K562 (cell line): ENCODE results near the gene IGSF3. TPM values are rescaled to one million over a fixed set of nuclear protein-coding genes. Genes with fewer than 3 reads are reported as not detected.
A peak's percentile ranks its signal among the peaks of the same experiment; 100 is the strongest.

ENCODE experiments used
- ATAC-seq: fragments of 200-7000 bp; cut with Tn5 transposase; 3 replicates; pipeline ENCODE4 v1.9.1; 2020; ENCODE audit warnings: moderate library complexity
- BruUV-seq: library from RNA; stranded (reverse); fragments of 400-500 nt; replicated peaks from 2 replicates; lab custom pipeline; 2021; lab: Mats Ljungman, UMichigan
- CTCF ChIA-PET: fragments of 300-600 bp; formaldehyde crosslinking; extraction: SDS; loops from one replicate; lab custom pipeline; 2021; ENCODE audit warnings: low intra/inter-chr PET ratio; lab: Yijun Ruan, JAX
- POLR2A ChIA-PET: fragments of 300-600, 350-650 bp; sonication (Branson Sonifier 250); formaldehyde crosslinking; extraction: SDS; loops from one replicate; lab custom pipeline; 2021; ENCODE audit warnings: antibody characterized with exemption, inconsistent platforms; lab: Yijun Ruan, JAX
- DNase-seq, 4 experiments: peaks; one replicate each; pipeline versions ENCODE4 v3.0.0 to v3.0.0-alpha.2; 2011 to 2018; ENCODE audit warnings: low spot score in 3 of 4, mixed read lengths in 3 of 4; ENCODE audit errors: extremely low read depth in 1 of 4
- FAIRE-seq: peaks from 2 replicates; lab custom pipeline; 2011; peaks lifted over from hg19 to GRCh38; lab: Jason Lieb, UNC
- H2AFZ ChIP-seq: 2 replicates; pipeline ENCODE4 v1.6.0; 2011; ENCODE audit warnings: low read depth, low read length, control low read depth, inconsistent platforms
- H3K27ac ChIP-seq: fragments of 200-600 bp; 3 replicates; pipeline ENCODE4 v1.8.0; 2011; ENCODE audit warnings: low read depth, mild to moderate bottlenecking, control low read depth, inconsistent platforms, low read length, moderate library complexity, mixed read lengths; ENCODE audit errors: extremely low read depth
- H3K27me3 ChIP-seq, 2 experiments: fragments of 300-600 bp in 1 of 2; 2 replicates in 1 of 2; 3 replicates in 1 of 2; pipeline versions ENCODE4 v1.6.0 to v1.8.0; 2011; ENCODE audit warnings: inconsistent platforms in 2 of 2, low read length in 2 of 2, mild to moderate bottlenecking in 1 of 2, mixed read lengths in 1 of 2, moderate library complexity in 1 of 2; ENCODE audit not compliant: control insufficient read depth in 2 of 2, insufficient read depth in 2 of 2
- H3K36me3 ChIP-seq: fragments of 300-600 bp; 3 replicates; pipeline ENCODE4 v1.8.0; 2011; ENCODE audit warnings: mild to moderate bottlenecking, low read length, inconsistent platforms; ENCODE audit not compliant: control insufficient read depth, insufficient read depth
- H3K4me1 ChIP-seq, 2 experiments: fragments of 200-600 bp in 1 of 2; replicated peaks in 1 of 2; 2 replicates in 1 of 2; 3 replicates in 1 of 2; pipeline versions ENCODE4 v1.5.1 to v1.8.0; 2011; ENCODE audit warnings: inconsistent platforms in 2 of 2, low read length in 2 of 2, mild to moderate bottlenecking in 1 of 2, mixed read lengths in 1 of 2, moderate library complexity in 1 of 2; ENCODE audit not compliant: control insufficient read depth in 2 of 2, insufficient read depth in 2 of 2
- H3K4me2 ChIP-seq: 2 replicates; pipeline ENCODE4 v1.6.1; 2011; ENCODE audit warnings: low read length, control low read depth, inconsistent platforms, mixed read lengths; ENCODE audit not compliant: insufficient read depth
- H3K4me3 ChIP-seq: fragments of 200-600 bp; sonication (generic), shearing (Covaris generic); 2 replicates; pipeline ENCODE4 v1.5.1; 2016; ENCODE audit warnings: control low read depth, inconsistent platforms
- H3K79me2 ChIP-seq: fragments of 200-600 bp; 3 replicates; pipeline ENCODE4 v1.8.0; 2011; ENCODE audit warnings: low read length, inconsistent platforms; ENCODE audit not compliant: control insufficient read depth, insufficient read depth
- H3K9ac ChIP-seq, 2 experiments: 2 replicates each; pipeline versions ENCODE4 v1.6.0 to v1.6.1; 2011; ENCODE audit warnings: low read depth in 2 of 2, low read length in 2 of 2, control low read depth in 1 of 2, inconsistent platforms in 1 of 2, mild to moderate bottlenecking in 1 of 2, mixed read lengths in 1 of 2; ENCODE audit not compliant: insufficient read depth in 1 of 2
- H3K9me1 ChIP-seq: one replicate; pipeline ENCODE4 v1.6.0; 2011; ENCODE audit warnings: inconsistent platforms, mild to moderate bottlenecking, low read length, moderate library complexity; ENCODE audit not compliant: control insufficient read depth, insufficient read depth
- H3K9me3 ChIP-seq: replicated peaks from 2 replicates; pipeline ENCODE4 v1.5.1; 2011; ENCODE audit warnings: low read depth, low read length, inconsistent platforms; ENCODE audit not compliant: control insufficient read depth, insufficient read depth
- H4K20me1 ChIP-seq: replicated peaks from 2 replicates; pipeline ENCODE4 v1.6.1; 2011; ENCODE audit warnings: low read length, inconsistent platforms, mixed read lengths; ENCODE audit not compliant: control insufficient read depth, insufficient read depth
- CBX8 ChIP-seq: fragments of 200-600 bp; sonication (generic); IDR thresholded peaks from 2 replicates; pipeline ENCODE4 v1.6.1; 2012; ENCODE audit warnings: borderline replicate concordance, mixed run types, low read depth, mild to moderate bottlenecking, moderate library complexity, mixed read lengths, low read length, control low read depth, inconsistent platforms; ENCODE audit not compliant: poor library complexity, severe bottlenecking; ENCODE audit errors: extremely low read depth
- EP400 ChIP-seq: fragments of 450-650 bp; IDR thresholded peaks from 2 replicates; pipeline ENCODE4 v1.6.1; 2017; ENCODE audit warnings: antibody characterized with exemption, mild to moderate bottlenecking, moderate library complexity
- KAT8 ChIP-seq: fragments of 450-650 bp; IDR thresholded peaks from 2 replicates; pipeline ENCODE4 v1.6.1; 2016; ENCODE audit warnings: low read depth, mild to moderate bottlenecking
- KDM4B ChIP-seq, 2 experiments: fragments of 450-650 bp in 1 of 2; sonication (generic) in 1 of 2; IDR thresholded peaks; 2 replicates each; pipeline ENCODE4 v1.6.1; 2016 to 2017; ENCODE audit warnings: borderline replicate concordance in 2 of 2, antibody characterized with exemption in 1 of 2, low read depth in 1 of 2, mild to moderate bottlenecking in 1 of 2
- ZSCAN32 ChIP-seq: fragments of 450-650 bp; formaldehyde crosslinking; IDR thresholded peaks from 2 replicates; pipeline ENCODE4 v1.4.0; 2020; ENCODE audit warnings: mild to moderate bottlenecking, moderate library complexity
- WGBS: fragments of 100-300 bp; shearing (Covaris generic); methylation state at CpG from one replicate; pipeline ENCODE4 v1.1.6; 2016; ENCODE audit warnings: low coverage, mixed read lengths; ENCODE audit not compliant: insufficient coverage; ENCODE audit errors: missing lambda C conversion rate; 5-methylcytosine and 5-hydroxymethylcytosine counted together
- in situ Hi-C: fragments of 300-500 bp; cut with MboI; formaldehyde crosslinking; loops from 4 replicates; pipeline ENCODE4 v1.15.0; 2018; ENCODE audit warnings: inconsistent platforms, mixed read lengths
- intact Hi-C: fragments of 100-400 bp; cut with micrococcal nuclease; formaldehyde crosslinking; loops from 2 replicates; pipeline ENCODE4 v1.14.2; 2022
- polyA plus RNA-seq, 8 experiments: library from polyadenylated mRNA; depleted of rRNA in 4 of 8; stranded (reverse) in 5 of 8; unstranded in 3 of 8; fragments of >200 nt; fragmentation: Nextera tagmentation in 2 of 8; fragmentation: Illumina TruSeq in 1 of 8; extraction: Ambion mirVana in 2 of 8; extraction: Trizol in 1 of 8; gene quantifications; 2 replicates each; pipeline versions ENCODE4 v1.2.1 to v1.2.3, GENCODE V29; 2011 to 2014; ENCODE audit warnings: inconsistent platforms in 1 of 8, missing spikeins in 1 of 8
- total RNA-seq, 7 experiments: library from RNA; depleted of rRNA in 6 of 7; stranded (reverse); fragments of >200 nt in 6 of 7; fragmentation: Illumina TruSeq in 2 of 7; extraction: Trizol in 2 of 7; gene quantifications; 2 replicates each; pipeline versions ENCODE4 v1.2.1 to v1.2.3, GENCODE V29; 2011 to 2021; ENCODE audit warnings: low replicate concordance in 1 of 7
- TF ChIP-seq, protein P1 (sequence below): sonication (generic); formaldehyde crosslinking; IDR thresholded peaks from 2 replicates; pipeline ENCODE4 v1.4.0; 2020; ENCODE audit warnings: mild to moderate bottlenecking, missing genetic modification reagents
- TF ChIP-seq, protein P2 (sequence below), 2 experiments: IDR thresholded peaks; 2 replicates each; pipeline ENCODE4 v1.6.1; 2012; ENCODE audit warnings: improper control_type of control experiment in 2 of 2, low read depth in 2 of 2, low read length in 2 of 2, borderline replicate concordance in 1 of 2
- TF ChIP-seq, protein P3 (sequence below): IDR thresholded peaks from 3 replicates; pipeline ENCODE4 v1.6.1; 2011; ENCODE audit warnings: borderline replicate concordance, mild to moderate bottlenecking, moderate library complexity; ENCODE audit not compliant: insufficient read length; ENCODE audit errors: extremely low read depth
- TF ChIP-seq, protein P4 (sequence below): fragments of 450-650 bp; IDR thresholded peaks from 2 replicates; pipeline ENCODE4 v1.6.1; 2017; ENCODE audit warnings: antibody characterized with exemption

IGSF3 gene
- total and polyA plus RNA-seq, 9 of the 15 experiments (the other 6 are each of a cell fraction or from before 2014, with no cell fraction given), result 1.1 to 15.0 (median 8.3) TPM

DNA sequence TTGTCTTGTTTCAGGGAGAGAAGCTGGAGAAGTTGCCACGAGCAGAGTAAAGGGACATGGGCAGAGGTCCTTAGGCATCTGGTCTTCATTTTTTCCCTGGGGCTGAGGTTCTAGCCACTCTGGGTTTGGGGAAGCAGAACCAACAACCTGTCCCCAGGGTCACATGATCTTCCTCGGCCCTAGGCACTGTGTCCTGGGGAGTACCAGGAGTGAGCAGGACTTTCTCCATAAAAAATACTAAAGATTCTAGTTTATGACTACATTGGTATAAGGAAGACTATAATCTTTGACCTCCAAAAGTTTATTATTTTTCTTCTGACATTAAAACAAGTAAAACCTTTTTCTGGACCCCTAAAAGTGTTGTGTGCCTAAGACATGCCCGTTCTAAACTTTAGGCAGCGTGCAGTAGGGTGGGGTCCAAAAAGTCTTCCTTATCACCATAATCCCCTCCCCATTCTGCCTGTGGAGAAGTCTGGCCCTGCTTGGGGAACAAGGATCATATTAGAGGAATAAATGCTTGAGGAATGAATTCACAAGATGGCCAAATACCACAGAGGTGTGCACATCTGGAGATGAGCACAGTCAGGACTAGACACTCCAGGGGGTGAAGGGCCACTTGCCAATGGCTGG, 19.3 kb upstream of the IGSF3 start:
- H3K27ac ChIP-seq, result peak overlapping the region; percentile 91
- DNase-seq, result peak in 1 of 4 experiments; percentile 44
- intact Hi-C loops, result loop anchor here (5.0 kb wide), 1 partner anchor 35 kb away; no protein-coding TSS in a partner anchor
- ChIA-PET CTCF (interaction anchor here (0.8 kb wide), 1 partner anchor 14 kb away, joined by 3 read pairs; no protein-coding TSS in a partner anchor), POLR2A (interaction anchor here (1.1 kb wide), 1 partner anchor 15 kb away, joined by 5 read pairs; no protein-coding TSS in a partner anchor)
- peak overlapping the region; percentile 67 to 78 for H3K9ac ChIP-seq
- no peak for FAIRE-seq
- BruUV-seq, result no TSS peak
- no peaks in the 10 kb centered on the region for H3K9me1 ChIP-seq
- H3K9me3 ChIP-seq, result no peaks in the 10 kb centered on the region
- in situ Hi-C loops, result no loop called here
- peak overlapping the region; percentile 81 for H2AFZ ChIP-seq
- ATAC-seq, result peak; percentile 1; the same call in 2 of the 3 replicates
- H3K79me2 ChIP-seq, result no peaks in the 10 kb centered on the region
- H3K36me3 ChIP-seq, result no peaks in the 10 kb centered on the region
- no peak overlapping the region for H3K4me3 ChIP-seq
- peaks cover 39 to 74% of the 10 kb centered on the region in 2 experiments for H3K4me1 ChIP-seq
- 21% methylated on average over 4 of the region's 4 CpGs for WGBS
- H4K20me1 ChIP-seq, result no peaks in the 10 kb centered on the region
- H3K4me2 ChIP-seq, result peak overlapping the region; percentile 58
- no peaks in the 10 kb centered on the region for H3K27me3 ChIP-seq
- TF ChIP-seq KDM4B (IDR thresholded peaks at IDR 0.05; ENCODE audit: borderline replicate concordance in 2 of 2, low read depth in 1 of 2) (no peak), EP400 (no peak), ZSCAN32 (CRISPR knock-in tag) (no peak), CBX8 (no peak), KAT8 (no peak)
- TF ChIP-seq, protein P1, sequence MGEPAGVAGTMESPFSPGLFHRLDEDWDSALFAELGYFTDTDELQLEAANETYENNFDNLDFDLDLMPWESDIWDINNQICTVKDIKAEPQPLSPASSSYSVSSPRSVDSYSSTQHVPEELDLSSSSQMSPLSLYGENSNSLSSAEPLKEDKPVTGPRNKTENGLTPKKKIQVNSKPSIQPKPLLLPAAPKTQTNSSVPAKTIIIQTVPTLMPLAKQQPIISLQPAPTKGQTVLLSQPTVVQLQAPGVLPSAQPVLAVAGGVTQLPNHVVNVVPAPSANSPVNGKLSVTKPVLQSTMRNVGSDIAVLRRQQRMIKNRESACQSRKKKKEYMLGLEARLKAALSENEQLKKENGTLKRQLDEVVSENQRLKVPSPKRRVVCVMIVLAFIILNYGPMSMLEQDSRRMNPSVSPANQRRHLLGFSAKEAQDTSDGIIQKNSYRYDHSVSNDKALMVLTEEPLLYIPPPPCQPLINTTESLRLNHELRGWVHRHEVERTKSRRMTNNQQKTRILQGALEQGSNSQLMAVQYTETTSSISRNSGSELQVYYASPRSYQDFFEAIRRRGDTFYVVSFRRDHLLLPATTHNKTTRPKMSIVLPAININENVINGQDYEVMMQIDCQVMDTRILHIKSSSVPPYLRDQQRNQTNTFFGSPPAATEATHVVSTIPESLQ (CRISPR knock-in tag), result peak; percentile 60; the same call in 1 of the 2 replicates
- TF ChIP-seq, protein P2, sequence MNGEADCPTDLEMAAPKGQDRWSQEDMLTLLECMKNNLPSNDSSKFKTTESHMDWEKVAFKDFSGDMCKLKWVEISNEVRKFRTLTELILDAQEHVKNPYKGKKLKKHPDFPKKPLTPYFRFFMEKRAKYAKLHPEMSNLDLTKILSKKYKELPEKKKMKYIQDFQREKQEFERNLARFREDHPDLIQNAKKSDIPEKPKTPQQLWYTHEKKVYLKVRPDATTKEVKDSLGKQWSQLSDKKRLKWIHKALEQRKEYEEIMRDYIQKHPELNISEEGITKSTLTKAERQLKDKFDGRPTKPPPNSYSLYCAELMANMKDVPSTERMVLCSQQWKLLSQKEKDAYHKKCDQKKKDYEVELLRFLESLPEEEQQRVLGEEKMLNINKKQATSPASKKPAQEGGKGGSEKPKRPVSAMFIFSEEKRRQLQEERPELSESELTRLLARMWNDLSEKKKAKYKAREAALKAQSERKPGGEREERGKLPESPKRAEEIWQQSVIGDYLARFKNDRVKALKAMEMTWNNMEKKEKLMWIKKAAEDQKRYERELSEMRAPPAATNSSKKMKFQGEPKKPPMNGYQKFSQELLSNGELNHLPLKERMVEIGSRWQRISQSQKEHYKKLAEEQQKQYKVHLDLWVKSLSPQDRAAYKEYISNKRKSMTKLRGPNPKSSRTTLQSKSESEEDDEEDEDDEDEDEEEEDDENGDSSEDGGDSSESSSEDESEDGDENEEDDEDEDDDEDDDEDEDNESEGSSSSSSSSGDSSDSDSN (IDR thresholded peaks at IDR 0.05; ENCODE audit: borderline replicate concordance in 1 of 2, low read depth in 2 of 2, low read length in 2 of 2), result no peak
- TF ChIP-seq, protein P3, sequence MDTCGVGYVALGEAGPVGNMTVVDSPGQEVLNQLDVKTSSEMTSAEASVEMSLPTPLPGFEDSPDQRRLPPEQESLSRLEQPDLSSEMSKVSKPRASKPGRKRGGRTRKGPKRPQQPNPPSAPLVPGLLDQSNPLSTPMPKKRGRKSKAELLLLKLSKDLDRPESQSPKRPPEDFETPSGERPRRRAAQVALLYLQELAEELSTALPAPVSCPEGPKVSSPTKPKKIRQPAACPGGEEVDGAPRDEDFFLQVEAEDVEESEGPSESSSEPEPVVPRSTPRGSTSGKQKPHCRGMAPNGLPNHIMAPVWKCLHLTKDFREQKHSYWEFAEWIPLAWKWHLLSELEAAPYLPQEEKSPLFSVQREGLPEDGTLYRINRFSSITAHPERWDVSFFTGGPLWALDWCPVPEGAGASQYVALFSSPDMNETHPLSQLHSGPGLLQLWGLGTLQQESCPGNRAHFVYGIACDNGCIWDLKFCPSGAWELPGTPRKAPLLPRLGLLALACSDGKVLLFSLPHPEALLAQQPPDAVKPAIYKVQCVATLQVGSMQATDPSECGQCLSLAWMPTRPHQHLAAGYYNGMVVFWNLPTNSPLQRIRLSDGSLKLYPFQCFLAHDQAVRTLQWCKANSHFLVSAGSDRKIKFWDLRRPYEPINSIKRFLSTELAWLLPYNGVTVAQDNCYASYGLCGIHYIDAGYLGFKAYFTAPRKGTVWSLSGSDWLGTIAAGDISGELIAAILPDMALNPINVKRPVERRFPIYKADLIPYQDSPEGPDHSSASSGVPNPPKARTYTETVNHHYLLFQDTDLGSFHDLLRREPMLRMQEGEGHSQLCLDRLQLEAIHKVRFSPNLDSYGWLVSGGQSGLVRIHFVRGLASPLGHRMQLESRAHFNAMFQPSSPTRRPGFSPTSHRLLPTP, result no peak
- TF ChIP-seq, protein P4, sequence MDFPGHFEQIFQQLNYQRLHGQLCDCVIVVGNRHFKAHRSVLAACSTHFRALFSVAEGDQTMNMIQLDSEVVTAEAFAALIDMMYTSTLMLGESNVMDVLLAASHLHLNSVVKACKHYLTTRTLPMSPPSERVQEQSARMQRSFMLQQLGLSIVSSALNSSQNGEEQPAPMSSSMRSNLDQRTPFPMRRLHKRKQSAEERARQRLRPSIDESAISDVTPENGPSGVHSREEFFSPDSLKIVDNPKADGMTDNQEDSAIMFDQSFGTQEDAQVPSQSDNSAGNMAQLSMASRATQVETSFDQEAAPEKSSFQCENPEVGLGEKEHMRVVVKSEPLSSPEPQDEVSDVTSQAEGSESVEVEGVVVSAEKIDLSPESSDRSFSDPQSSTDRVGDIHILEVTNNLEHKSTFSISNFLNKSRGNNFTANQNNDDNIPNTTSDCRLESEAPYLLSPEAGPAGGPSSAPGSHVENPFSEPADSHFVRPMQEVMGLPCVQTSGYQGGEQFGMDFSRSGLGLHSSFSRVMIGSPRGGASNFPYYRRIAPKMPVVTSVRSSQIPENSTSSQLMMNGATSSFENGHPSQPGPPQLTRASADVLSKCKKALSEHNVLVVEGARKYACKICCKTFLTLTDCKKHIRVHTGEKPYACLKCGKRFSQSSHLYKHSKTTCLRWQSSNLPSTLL, result no peak
